HEK293 (cell line): ENCODE data around the gene NT5M.

Source experiments
- CTCF ChIA-PET: fragments of 350-600 bp; formaldehyde crosslinking; extraction: SDS; loops from one replicate; lab custom pipeline; 2021; ENCODE audit warnings: antibody characterized with exemption; lab: Yijun Ruan, JAX
- POLR2A ChIA-PET: fragments of 300-600 bp; formaldehyde crosslinking; extraction: SDS; loops from one replicate; lab custom pipeline; 2020; ENCODE audit warnings: antibody characterized with exemption, inconsistent platforms; lab: Yijun Ruan, JAX
- H3K27ac ChIP-seq: fragments of 200-500 bp; sonication (Bioruptor generic); 2 replicates; pipeline ENCODE4 v1.5.1; 2014; ENCODE audit warnings: low read depth, low read length, control low read depth, inconsistent platforms; ENCODE audit errors: extremely low read depth
- H3K36me3 ChIP-seq, 2 experiments: fragments of 200-500 bp in 1 of 2; sonication (Bioruptor generic) in 1 of 2; 1 replicate in 1 of 2; 2 replicates in 1 of 2; pipeline ENCODE4 v1.5.1; 2014 to 2017; ENCODE audit warnings: inconsistent platforms in 2 of 2, low read length in 2 of 2; ENCODE audit not compliant: control insufficient read depth in 2 of 2, insufficient read depth in 1 of 2
- H3K4me1 ChIP-seq: fragments of 200-500 bp; sonication (Bioruptor generic); 2 replicates; pipeline ENCODE4 v1.5.1; 2014; ENCODE audit warnings: mild to moderate bottlenecking, low read length, inconsistent platforms; ENCODE audit not compliant: control insufficient read depth, insufficient read depth
- H3K4me3 ChIP-seq: 2 replicates; pipeline ENCODE4 v1.5.1; 2011; ENCODE audit warnings: low read depth, mild to moderate bottlenecking, control low read depth, low read length, moderate library complexity
- H3K9me3 ChIP-seq: fragments of 200-500 bp; sonication (Bioruptor generic); 2 replicates; pipeline ENCODE4 v1.5.1; 2014; ENCODE audit warnings: low read depth, low read length, inconsistent platforms; ENCODE audit not compliant: control insufficient read depth, insufficient read depth
- GLIS1 ChIP-seq: fragments of 450-650 bp; formaldehyde crosslinking; IDR thresholded peaks from 2 replicates; pipeline ENCODE4 v1.5.1; 2016; ENCODE audit warnings: missing biosample characterization, missing genetic modification characterization
- KLF7 ChIP-seq: fragments of 450-650 bp; formaldehyde crosslinking; IDR thresholded peaks from 2 replicates; pipeline ENCODE4 v1.5.1; 2016; ENCODE audit warnings: missing biosample characterization, missing genetic modification characterization, borderline replicate concordance
- MYNN ChIP-seq: fragments of 450-650 bp; formaldehyde crosslinking; IDR thresholded peaks from 2 replicates; pipeline ENCODE4 v1.5.1; 2016; ENCODE audit warnings: missing biosample characterization, missing genetic modification characterization, borderline replicate concordance
- YY2 ChIP-seq: fragments of 450-650 bp; formaldehyde crosslinking; IDR thresholded peaks from 2 replicates; pipeline ENCODE4 v1.5.1; 2016; ENCODE audit warnings: missing biosample characterization, missing genetic modification characterization
- ZFP69B ChIP-seq: fragments of 450-650 bp; formaldehyde crosslinking; IDR thresholded peaks from 2 replicates; pipeline ENCODE4 v1.5.1; 2016; ENCODE audit warnings: missing biosample characterization, missing genetic modification characterization
- ZIC2 ChIP-seq: fragments of 450-650 bp; formaldehyde crosslinking; IDR thresholded peaks from 2 replicates; pipeline ENCODE4 v1.5.1; 2016; ENCODE audit warnings: missing biosample characterization, missing genetic modification characterization
- ZNF404 ChIP-seq: fragments of 450-650 bp; formaldehyde crosslinking; IDR thresholded peaks from 2 replicates; pipeline ENCODE4 v1.5.1; 2017; ENCODE audit warnings: missing biosample characterization, missing genetic modification characterization
- ZNF423 ChIP-seq: fragments of 450-650 bp; formaldehyde crosslinking; IDR thresholded peaks from 2 replicates; pipeline ENCODE4 v1.5.1; 2016; ENCODE audit warnings: missing biosample characterization, missing genetic modification characterization
- ZNF473 ChIP-seq: fragments of 450-650 bp; formaldehyde crosslinking; IDR thresholded peaks from 2 replicates; pipeline ENCODE4 v1.5.1; 2017; ENCODE audit warnings: missing biosample characterization, missing genetic modification characterization
- ZNF521 ChIP-seq: fragments of 450-650 bp; formaldehyde crosslinking; IDR thresholded peaks from 2 replicates; pipeline ENCODE4 v1.5.1; 2017; ENCODE audit warnings: missing biosample characterization, mild to moderate bottlenecking, missing genetic modification characterization
- ZNF654 ChIP-seq: fragments of 450-650 bp; formaldehyde crosslinking; IDR thresholded peaks from 2 replicates; pipeline ENCODE4 v1.5.1; 2016; ENCODE audit warnings: low read depth, missing biosample characterization, missing genetic modification characterization
- TF ChIP-seq, protein P1 (sequence below): fragments of 450-650 bp; formaldehyde crosslinking; IDR thresholded peaks from 2 replicates; pipeline ENCODE4 v1.5.1; 2016; ENCODE audit warnings: missing biosample characterization, missing genetic modification characterization
- TF ChIP-seq, protein P2 (sequence below): fragments of 450-650 bp; formaldehyde crosslinking; IDR thresholded peaks from 2 replicates; pipeline ENCODE4 v1.5.1; 2016; ENCODE audit warnings: missing biosample characterization, missing genetic modification characterization
- TF ChIP-seq, protein P3 (sequence below): fragments of 450-650 bp; formaldehyde crosslinking; IDR thresholded peaks from 2 replicates; pipeline ENCODE4 v1.5.1; 2017; ENCODE audit warnings: missing biosample characterization, missing genetic modification characterization
- TF ChIP-seq, protein P4 (sequence below): fragments of 450-650 bp; formaldehyde crosslinking; IDR thresholded peaks from 2 replicates; pipeline ENCODE4; 2016; ENCODE audit warnings: missing biosample characterization, missing genetic modification characterization
- TF ChIP-seq, protein P5 (sequence below): fragments of 450-650 bp; formaldehyde crosslinking; IDR thresholded peaks from 2 replicates; pipeline ENCODE4 v1.5.1; 2017; ENCODE audit warnings: missing biosample characterization, missing genetic modification characterization

The NT5M gene

DNA sequence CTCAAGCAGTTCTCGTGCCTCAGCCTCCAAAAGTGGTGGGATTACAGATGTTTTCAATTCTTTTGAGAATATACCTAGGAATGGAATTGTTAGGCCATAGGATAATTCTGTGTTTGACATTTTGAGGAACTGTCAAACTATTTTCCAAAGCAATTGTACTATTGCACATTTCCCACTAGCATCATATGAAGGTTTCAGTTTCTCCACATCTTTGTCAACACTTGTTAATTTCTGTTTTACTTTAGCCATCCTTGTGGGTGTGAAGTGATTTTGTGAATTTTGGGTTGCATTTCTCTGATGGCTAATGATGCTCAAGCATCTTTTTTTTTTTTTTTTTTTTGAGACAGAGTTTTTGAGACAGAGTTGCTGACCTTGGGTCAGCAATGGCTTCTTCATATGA is 6.2 kb downstream of the NT5M start:
- CTCF ChIA-PET = no interaction called here
- POLR2A ChIA-PET = no interaction called here

DNA sequence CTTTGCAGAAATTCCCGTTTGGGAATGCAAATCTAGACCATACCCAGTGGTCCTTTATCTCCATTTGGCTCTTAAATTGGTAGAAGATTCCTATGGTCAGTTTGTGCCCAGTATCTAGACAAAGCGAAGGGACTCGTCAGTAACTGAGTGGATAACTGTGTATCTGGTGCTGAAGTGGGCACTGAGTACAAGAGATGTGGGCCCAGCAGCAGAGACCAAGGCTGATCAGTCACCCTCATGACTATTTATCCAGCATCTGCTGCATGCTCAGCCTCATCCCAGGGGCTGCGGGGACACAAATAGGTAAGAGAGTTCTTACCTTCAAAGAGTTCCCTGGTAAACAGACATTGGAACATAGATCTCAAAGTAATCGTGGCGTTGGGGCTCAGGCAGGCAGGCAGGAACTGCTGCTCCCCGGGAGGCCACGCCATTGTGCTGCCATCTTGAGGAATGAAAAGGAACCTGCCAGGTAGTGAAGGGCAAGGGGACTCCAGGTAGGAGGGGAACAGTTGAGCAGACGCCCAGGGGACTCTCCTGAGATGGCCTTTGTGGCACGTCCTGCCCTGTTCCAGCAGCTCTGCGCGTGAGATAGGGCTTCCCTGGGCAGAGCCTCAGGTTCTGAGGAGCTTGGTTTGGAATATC is 10.3 kb downstream of the NT5M start:
- Histone ChIP-seq H3K4me3 (no peak overlapping the region), H3K27ac (no peak overlapping the region), H3K9me3 (no peaks in the 10 kb centered on the region), H3K36me3 (peaks cover 3 to 4% of the 10 kb centered on the region in 2 experiments; a peak in 2 of 3 replicates), H3K4me1 (peaks cover 4% of the 10 kb centered on the region)
- CTCF ChIA-PET = interaction anchor here (0.5 to 2.8 kb wide), 15 partner anchors 8 to 235 kb away, joined by 3 to 13 read pairs (median 3); no protein-coding TSS in a partner anchor
- POLR2A ChIA-PET = interaction anchor here (0.6 to 0.8 kb wide), 3 partner anchors 33 to 58 kb away, joined by 3 read pairs; partner anchors contain the start of gene COPS3
- TF ChIP-seq ZNF423 (tag by site-specific recombination) (no peak), ZNF654 (tag by site-specific recombination) (peak; percentile 31), GLIS1 (peak; percentile 26; the same call in 1 of the 2 replicates)
- TF ChIP-seq, protein P1, sequence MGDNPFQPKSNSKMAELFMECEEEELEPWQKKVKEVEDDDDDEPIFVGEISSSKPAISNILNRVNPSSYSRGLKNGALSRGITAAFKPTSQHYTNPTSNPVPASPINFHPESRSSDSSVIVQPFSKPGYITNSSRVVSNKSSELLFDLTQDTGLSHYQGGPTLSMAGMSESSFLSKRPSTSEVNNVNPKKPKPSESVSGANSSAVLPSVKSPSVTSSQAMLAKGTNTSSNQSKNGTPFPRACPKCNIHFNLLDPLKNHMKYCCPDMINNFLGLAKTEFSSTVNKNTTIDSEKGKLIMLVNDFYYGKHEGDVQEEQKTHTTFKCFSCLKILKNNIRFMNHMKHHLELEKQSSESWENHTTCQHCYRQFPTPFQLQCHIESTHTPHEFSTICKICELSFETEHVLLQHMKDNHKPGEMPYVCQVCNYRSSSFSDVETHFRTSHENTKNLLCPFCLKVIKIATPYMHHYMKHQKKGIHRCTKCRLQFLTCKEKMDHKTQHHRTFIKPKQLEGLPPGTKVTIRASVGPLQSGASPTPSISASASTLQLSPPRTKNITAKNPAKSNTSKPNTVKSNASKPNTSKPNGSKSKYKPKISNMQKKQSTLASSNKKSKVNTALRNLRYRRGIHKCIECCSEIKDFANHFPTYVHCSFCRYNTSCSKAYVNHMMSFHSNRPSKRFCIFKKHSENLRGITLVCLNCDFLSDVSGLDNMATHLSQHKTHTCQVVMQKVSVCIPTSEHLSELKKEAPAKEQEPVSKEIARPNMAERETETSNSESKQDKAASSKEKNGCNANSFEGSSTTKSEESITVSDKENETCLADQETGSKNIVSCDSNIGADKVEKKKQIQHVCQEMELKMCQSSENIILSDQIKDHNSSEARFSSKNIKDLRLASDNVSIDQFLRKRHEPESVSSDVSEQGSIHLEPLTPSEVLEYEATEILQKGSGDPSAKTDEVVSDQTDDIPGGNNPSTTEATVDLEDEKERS (tag by site-specific recombination) = no peak
- TF ChIP-seq, protein P2, sequence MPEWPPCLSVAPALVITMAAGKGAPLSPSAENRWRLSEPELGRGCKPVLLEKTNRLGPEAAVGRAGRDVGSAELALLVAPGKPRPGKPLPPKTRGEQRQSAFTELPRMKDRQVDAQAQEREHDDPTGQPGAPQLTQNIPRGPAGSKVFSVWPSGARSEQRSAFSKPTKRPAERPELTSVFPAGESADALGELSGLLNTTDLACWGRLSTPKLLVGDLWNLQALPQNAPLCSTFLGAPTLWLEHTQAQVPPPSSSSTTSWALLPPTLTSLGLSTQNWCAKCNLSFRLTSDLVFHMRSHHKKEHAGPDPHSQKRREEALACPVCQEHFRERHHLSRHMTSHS (tag by site-specific recombination) = no peak

More for the DNA sequence above, 6.2 kb downstream of the NT5M start:
- H3K27ac ChIP-seq = no peak overlapping the region
- H3K9me3 ChIP-seq = no peaks in the 10 kb centered on the region
- no peak overlapping the region for H3K4me3 ChIP-seq
- no peaks in the 10 kb centered on the region; the same call in 1 of the 2 replicates for H3K4me1 ChIP-seq
- TF ChIP-seq, protein P3, sequence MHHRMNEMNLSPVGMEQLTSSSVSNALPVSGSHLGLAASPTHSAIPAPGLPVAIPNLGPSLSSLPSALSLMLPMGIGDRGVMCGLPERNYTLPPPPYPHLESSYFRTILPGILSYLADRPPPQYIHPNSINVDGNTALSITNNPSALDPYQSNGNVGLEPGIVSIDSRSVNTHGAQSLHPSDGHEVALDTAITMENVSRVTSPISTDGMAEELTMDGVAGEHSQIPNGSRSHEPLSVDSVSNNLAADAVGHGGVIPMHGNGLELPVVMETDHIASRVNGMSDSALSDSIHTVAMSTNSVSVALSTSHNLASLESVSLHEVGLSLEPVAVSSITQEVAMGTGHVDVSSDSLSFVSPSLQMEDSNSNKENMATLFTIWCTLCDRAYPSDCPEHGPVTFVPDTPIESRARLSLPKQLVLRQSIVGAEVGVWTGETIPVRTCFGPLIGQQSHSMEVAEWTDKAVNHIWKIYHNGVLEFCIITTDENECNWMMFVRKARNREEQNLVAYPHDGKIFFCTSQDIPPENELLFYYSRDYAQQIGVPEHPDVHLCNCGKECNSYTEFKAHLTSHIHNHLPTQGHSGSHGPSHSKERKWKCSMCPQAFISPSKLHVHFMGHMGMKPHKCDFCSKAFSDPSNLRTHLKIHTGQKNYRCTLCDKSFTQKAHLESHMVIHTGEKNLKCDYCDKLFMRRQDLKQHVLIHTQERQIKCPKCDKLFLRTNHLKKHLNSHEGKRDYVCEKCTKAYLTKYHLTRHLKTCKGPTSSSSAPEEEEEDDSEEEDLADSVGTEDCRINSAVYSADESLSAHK = peak; percentile 43
- no peak for TF ChIP-seq ZNF521 (tag by site-specific recombination)
- TF ChIP-seq KLF7 (tag by site-specific recombination) = no peak
- no peak for TF ChIP-seq MYNN (tag by site-specific recombination)
- no peak for TF ChIP-seq ZNF473 (tag by site-specific recombination)
- no peak for TF ChIP-seq ZFP69B
- TF ChIP-seq ZNF404 (tag by site-specific recombination) = no peak
- TF ChIP-seq, all 188 proteins: peak for 1
- peaks cover 3 to 4% of the 10 kb centered on the region in 2 experiments; a peak in 2 of 3 replicates for H3K36me3 ChIP-seq

DNA sequence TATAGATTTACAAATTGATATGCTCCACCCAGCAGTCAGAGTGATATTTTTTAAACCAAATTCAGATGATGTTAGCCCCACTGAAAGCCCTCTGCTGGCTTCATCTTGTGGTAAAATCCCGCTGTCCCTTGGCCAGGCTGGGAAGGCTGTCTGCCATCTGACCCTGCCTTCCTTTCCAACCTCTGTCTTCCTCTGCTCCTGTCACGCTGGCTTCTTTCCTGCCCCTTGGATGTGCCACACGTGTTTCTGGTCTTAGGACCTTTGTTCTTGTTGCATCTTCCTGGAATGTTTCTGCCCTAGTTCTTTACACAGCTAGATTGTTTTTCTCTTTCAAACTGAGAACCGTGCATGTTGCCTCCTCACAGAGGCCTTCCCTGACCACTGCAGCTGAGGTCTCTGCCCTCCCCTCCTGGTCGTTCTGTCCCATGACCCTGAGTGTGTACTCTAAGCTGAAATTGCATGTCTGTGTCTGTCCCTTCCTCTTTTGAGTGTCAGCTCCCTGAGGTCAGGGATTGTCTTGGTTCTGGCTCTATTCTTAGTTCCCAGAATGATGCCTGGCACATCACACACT is 11.4 kb downstream of the NT5M start:
- Histone ChIP-seq H3K4me1 (peaks cover 4% of the 10 kb centered on the region), H3K9me3 (no peaks in the 10 kb centered on the region), H3K36me3 (peaks cover 3 to 4% of the 10 kb centered on the region in 2 experiments; a peak in 2 of 3 replicates), H3K4me3 (no peak overlapping the region), H3K27ac (no peak overlapping the region)
- ChIA-PET CTCF (interaction anchor here (0.6 to 2.8 kb wide), 5 partner anchors 41 to 700 kb away, joined by 3 to 12 read pairs (median 3); no protein-coding TSS in a partner anchor), POLR2A (interaction anchor here (0.6 kb wide), 1 partner anchor 34 kb away, joined by 5 read pairs; no protein-coding TSS in a partner anchor)
- TF ChIP-seq YY2 = no peak
- TF ChIP-seq, protein P4, sequence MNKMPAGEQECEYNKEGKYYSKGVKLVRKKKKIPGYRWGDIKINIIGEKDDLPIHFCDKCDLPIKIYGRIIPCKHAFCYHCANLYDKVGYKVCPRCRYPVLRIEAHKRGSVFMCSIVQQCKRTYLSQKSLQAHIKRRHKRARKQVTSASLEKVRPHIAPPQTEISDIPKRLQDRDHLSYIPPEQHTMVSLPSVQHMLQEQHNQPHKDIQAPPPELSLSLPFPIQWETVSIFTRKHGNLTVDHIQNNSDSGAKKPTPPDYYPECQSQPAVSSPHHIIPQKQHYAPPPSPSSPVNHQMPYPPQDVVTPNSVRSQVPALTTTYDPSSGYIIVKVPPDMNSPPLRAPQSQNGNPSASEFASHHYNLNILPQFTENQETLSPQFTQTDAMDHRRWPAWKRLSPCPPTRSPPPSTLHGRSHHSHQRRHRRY (tag by site-specific recombination) = no peak
- TF ChIP-seq ZIC2 (tag by site-specific recombination) = no peak
- TF ChIP-seq, protein P3 = no peak
- TF ChIP-seq, protein P5, sequence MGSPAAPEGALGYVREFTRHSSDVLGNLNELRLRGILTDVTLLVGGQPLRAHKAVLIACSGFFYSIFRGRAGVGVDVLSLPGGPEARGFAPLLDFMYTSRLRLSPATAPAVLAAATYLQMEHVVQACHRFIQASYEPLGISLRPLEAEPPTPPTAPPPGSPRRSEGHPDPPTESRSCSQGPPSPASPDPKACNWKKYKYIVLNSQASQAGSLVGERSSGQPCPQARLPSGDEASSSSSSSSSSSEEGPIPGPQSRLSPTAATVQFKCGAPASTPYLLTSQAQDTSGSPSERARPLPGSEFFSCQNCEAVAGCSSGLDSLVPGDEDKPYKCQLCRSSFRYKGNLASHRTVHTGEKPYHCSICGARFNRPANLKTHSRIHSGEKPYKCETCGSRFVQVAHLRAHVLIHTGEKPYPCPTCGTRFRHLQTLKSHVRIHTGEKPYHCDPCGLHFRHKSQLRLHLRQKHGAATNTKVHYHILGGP (tag by site-specific recombination) = no peak
- no peak for TF ChIP-seq KLF7 (tag by site-specific recombination)
